Measurements from ENCODE around the gene CD33.

- TF ChIP-seq CTCF (IDR thresholded peaks at IDR 0.05) (no peak), POLR2A (IDR thresholded peaks at IDR 0.05) (no peak)
Observed at GRCh38 chr19:51247972-51248590, 23.2 kb downstream of the CD33 start.

Measured in tibial nerve (tissue), 3 donors.